GM12891 (cell line): ENCODE measurements around the gene C4orf46.

Experiments
- DNase-seq: peaks from one replicate; pipeline ENCODE4 v3.0.0; 2011; ENCODE audit warnings: low spot score; ENCODE audit not compliant: insufficient read length
- FAIRE-seq: peaks from 2 replicates; lab custom pipeline; 2011; peaks lifted over from hg19 to GRCh38; lab: Jason Lieb, UNC
- PAX5 ChIP-seq: IDR thresholded peaks from 2 replicates; pipeline ENCODE4 v1.6.1; 2011; ENCODE audit warnings: low read length, moderate library complexity, mild to moderate bottlenecking; ENCODE audit not compliant: insufficient read depth, severe bottlenecking
- POLR2A ChIP-seq: IDR thresholded peaks from 2 replicates; pipeline ENCODE4 v1.6.1; 2011; ENCODE audit warnings: low read depth, low read length, control low read depth
- POLR2AphosphoS5 ChIP-seq: IDR thresholded peaks from 2 replicates; pipeline ENCODE4 v1.6.1; 2011; ENCODE audit warnings: low read depth, low read length, control low read depth
- POU2F2 ChIP-seq: IDR thresholded peaks from 2 replicates; pipeline ENCODE4 v1.6.1; 2011; ENCODE audit warnings: low read depth, mild to moderate bottlenecking, control low read depth, low read length, moderate library complexity
- SPI1 ChIP-seq: IDR thresholded peaks from 2 replicates; pipeline ENCODE4 v1.6.1; 2011; ENCODE audit warnings: low read depth, low read length, control low read depth
- TAF1 ChIP-seq: IDR thresholded peaks from 2 replicates; pipeline ENCODE4 v1.6.1; 2011; ENCODE audit warnings: low read depth, low read length, control low read depth

Gene C4orf46

GRCh38 chr4:158656439-158656838 is 15.2 kb downstream of the C4orf46 start:
- TF ChIP-seq POLR2AphosphoS5 (no peak), POU2F2 (no peak), POLR2A (no peak), SPI1 (no peak), PAX5 (no peak), TAF1 (no peak)
- FAIRE-seq (no peak), DNase-seq (no peak)

GRCh38 chr4:158652920-158653319 is 18.8 kb downstream of the C4orf46 start:
- DNase-seq, result no peak
- TF ChIP-seq SPI1, result no peak
- TF ChIP-seq POU2F2, result no peak
- no peak for TF ChIP-seq POLR2AphosphoS5
- TF ChIP-seq TAF1, result no peak
- TF ChIP-seq PAX5, result no peak
- no peak for TF ChIP-seq POLR2A
- FAIRE-seq, result no peak

- DNase-seq (no peak), FAIRE-seq (no peak)
- TF ChIP-seq TAF1, result no peak
- no peak for TF ChIP-seq POLR2AphosphoS5
- TF ChIP-seq SPI1, result no peak
- TF ChIP-seq PAX5, result no peak
- TF ChIP-seq POU2F2, result no peak
- TF ChIP-seq POLR2A, result no peak
These were observed 22.5 kb downstream of the C4orf46 start for GRCh38 chr4:158649111-158649680.

GRCh38 chr4:158644760-158645159 is 26.9 kb downstream of the C4orf46 start:
- DNase-seq, result no peak
- TF ChIP-seq POLR2A (no peak), TAF1 (no peak), POU2F2 (no peak), POLR2AphosphoS5 (no peak), SPI1 (no peak), PAX5 (no peak)
- FAIRE-seq, result no peak

- no peak for DNase-seq
- FAIRE-seq, result no peak
- no peak for TF ChIP-seq POLR2AphosphoS5
These were observed 27.3 kb downstream of the C4orf46 start for GRCh38 chr4:158644356-158644755.

- DNase-seq (no peak), FAIRE-seq (no peak)
- TF ChIP-seq PAX5 (no peak), POLR2A (no peak), TAF1 (no peak), POU2F2 (no peak), SPI1 (no peak), POLR2AphosphoS5 (no peak)
These were observed 35.1 kb downstream of the C4orf46 start for GRCh38 chr4:158636619-158637018.

- DNase-seq, result no peak
- no peak for FAIRE-seq
These were observed 40.8 kb downstream of the C4orf46 start for GRCh38 chr4:158630893-158631292.

GRCh38 chr4:158625544-158625943 is 46.1 kb downstream of the C4orf46 start:
- DNase-seq, result no peak
- no peak for FAIRE-seq
- TF ChIP-seq POLR2A, result no peak
- no peak for TF ChIP-seq POU2F2
- no peak for TF ChIP-seq SPI1

More at GRCh38 chr4:158630893-158631292, 40.8 kb downstream of the C4orf46 start:
- TF ChIP-seq POLR2AphosphoS5, result no peak
- no peak for TF ChIP-seq POU2F2
- TF ChIP-seq SPI1, result no peak
- no peak for TF ChIP-seq TAF1
- TF ChIP-seq POLR2A, result no peak
- TF ChIP-seq PAX5, result no peak

GRCh38 chr4:158624889-158625478 is 46.7 kb downstream of the C4orf46 start:
- peak; percentile 90 for FAIRE-seq
- DNase-seq, result peak; percentile 15

GRCh38 chr4:158622251-158622650 is 49.4 kb downstream of the C4orf46 start:
- FAIRE-seq, result no peak
- TF ChIP-seq SPI1 (no peak), POLR2AphosphoS5 (no peak)

More at GRCh38 chr4:158624889-158625478, 46.7 kb downstream of the C4orf46 start:
- no peak for TF ChIP-seq POU2F2
- no peak for TF ChIP-seq TAF1
- no peak for TF ChIP-seq POLR2AphosphoS5
- no peak for TF ChIP-seq PAX5
- TF ChIP-seq SPI1, result no peak
- no peak for TF ChIP-seq POLR2A

GRCh38 chr4:158621729-158622128 is 50.0 kb downstream of the C4orf46 start:
- no peak for FAIRE-seq
- DNase-seq, result no peak

More at GRCh38 chr4:158622251-158622650, 49.4 kb downstream of the C4orf46 start:
- no peak for DNase-seq

More at GRCh38 chr4:158621729-158622128, 50.0 kb downstream of the C4orf46 start:
- TF ChIP-seq SPI1 (no peak), POLR2AphosphoS5 (no peak), POLR2A (no peak), PAX5 (no peak), TAF1 (no peak), POU2F2 (no peak)
